ENCODE results near the gene MVB12B. TPM values are rescaled to one million over a fixed set of nuclear protein-coding genes. Genes with fewer than 3 reads are reported as not detected.

The MVB12B gene
- total and polyA plus RNA-seq, 2 of the 8 experiments (the other 6 are each of a cell fraction or from before 2014, with no cell fraction given) = 2.6 to 5.0 TPM

DNA sequence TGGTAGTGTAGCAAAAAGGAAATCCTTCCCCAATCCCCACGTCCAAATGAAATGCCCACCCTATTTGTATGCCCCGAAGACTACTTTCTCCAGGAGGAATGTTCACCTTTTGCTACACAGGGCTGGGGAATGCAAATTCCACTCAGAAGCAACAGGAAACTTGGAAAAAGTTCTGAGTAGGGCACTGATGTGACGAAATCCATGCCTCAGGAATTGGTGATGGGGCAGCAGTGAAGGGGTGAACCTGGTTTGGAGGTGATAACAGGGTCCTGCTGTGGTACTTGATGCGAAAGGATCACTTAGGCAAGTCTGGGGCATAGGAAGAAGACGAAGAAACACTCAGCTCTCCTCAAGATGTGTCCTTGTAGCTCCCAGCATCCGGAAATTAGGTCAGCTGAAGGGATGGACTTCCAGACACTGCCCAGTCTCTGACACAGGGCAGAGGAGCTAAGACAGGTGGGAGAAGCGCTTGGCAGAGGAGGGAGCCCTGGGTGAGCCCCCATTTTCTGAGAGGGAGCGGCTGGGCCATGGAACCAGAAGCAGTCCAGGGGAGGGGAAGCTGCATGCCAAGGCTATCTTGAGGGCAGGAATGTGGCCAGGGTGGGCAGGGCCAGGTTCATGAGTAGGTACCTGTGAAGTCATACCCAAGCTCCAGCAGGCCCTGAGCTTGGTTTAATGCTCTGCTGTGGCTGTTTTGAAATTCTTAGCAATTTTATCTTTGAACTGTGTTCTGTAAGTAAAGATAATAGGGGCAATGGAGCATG is 22.2 kb upstream of the MVB12B start (continued):
- no peak for TF ChIP-seq TAF7 (optimal IDR thresholded peaks at IDR 0.05; ENCODE audit: borderline replicate concordance, low read depth, low read length)
- TF ChIP-seq, protein P1, sequence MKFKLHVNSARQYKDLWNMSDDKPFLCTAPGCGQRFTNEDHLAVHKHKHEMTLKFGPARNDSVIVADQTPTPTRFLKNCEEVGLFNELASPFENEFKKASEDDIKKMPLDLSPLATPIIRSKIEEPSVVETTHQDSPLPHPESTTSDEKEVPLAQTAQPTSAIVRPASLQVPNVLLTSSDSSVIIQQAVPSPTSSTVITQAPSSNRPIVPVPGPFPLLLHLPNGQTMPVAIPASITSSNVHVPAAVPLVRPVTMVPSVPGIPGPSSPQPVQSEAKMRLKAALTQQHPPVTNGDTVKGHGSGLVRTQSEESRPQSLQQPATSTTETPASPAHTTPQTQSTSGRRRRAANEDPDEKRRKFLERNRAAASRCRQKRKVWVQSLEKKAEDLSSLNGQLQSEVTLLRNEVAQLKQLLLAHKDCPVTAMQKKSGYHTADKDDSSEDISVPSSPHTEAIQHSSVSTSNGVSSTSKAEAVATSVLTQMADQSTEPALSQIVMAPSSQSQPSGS (IDR thresholded peaks at IDR 0.05; ENCODE audit: low read length) = no peak
- TF ChIP-seq TCF12 (IDR thresholded peaks at IDR 0.05; ENCODE audit: low read depth, low read length) = no peak
- no peak for TF ChIP-seq YY1 (IDR thresholded peaks at IDR 0.05; ENCODE audit: low read depth, low read length)
